WERI-Rb-1 (cell line): ENCODE results near the gene SGK1.

Experiments
- DNase-seq: peaks from one replicate; pipeline ENCODE4 v3.0.0-alpha.2; 2020
- H3K27ac ChIP-seq: fragments of 250-450 bp; sonication (Bioruptor Pico); 2 replicates; pipeline ENCODE4 v1.5.1; 2020; ENCODE audit warnings: mild to moderate bottlenecking, moderate library complexity
- H3K27me3 ChIP-seq: fragments of 250-450 bp; sonication (Bioruptor Pico); 2 replicates; pipeline ENCODE4 v1.5.1; 2021; ENCODE audit warnings: mild to moderate bottlenecking, low read depth, moderate library complexity; ENCODE audit not compliant: insufficient read depth, severe bottlenecking
- H3K36me3 ChIP-seq: fragments of 250-450 bp; sonication (Bioruptor Pico); 2 replicates; pipeline ENCODE4 v1.5.1; 2020; ENCODE audit warnings: mild to moderate bottlenecking, moderate library complexity
- H3K4me3 ChIP-seq: 2 replicates; pipeline ENCODE4 v1.5.1; 2011; ENCODE audit warnings: low read depth, mild to moderate bottlenecking, control low read depth, low read length
- H3K9me3 ChIP-seq: fragments of 250-450 bp; sonication (Bioruptor Pico); 2 replicates; pipeline ENCODE4 v1.5.1; 2021; ENCODE audit warnings: mild to moderate bottlenecking, moderate library complexity; ENCODE audit not compliant: severe bottlenecking
- CTCF ChIP-seq: IDR thresholded peaks from 2 replicates; pipeline ENCODE4 v1.5.1; 2011; ENCODE audit warnings: low read depth, mild to moderate bottlenecking, control low read depth, inconsistent platforms, low read length

The SGK1 gene

DNA sequence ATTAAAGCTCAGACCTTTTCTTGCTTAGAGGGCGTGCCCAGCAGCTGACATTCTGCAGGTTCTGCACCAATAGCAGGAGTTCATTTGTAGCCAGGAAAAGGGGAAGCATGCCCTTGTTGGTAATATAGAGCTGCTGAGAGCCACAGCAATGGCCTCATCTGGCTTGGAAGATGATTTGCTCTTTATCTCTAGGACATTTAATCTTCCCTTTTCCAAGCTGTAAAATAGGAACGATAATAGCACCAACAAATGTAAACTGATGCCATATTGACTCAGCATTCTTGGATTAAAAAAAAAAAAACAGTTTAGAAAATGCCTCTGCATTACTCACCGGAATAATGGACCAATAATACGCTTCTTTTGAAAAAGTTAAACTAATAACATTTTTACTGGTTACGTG, 172.1 kb downstream of the SGK1 start:
- TF ChIP-seq CTCF, result no peak
- H3K4me3 ChIP-seq, result no peak overlapping the region

GRCh38 chr6:134138226-134138975, 179.5 kb downstream of the SGK1 start:
- Histone ChIP-seq H3K9me3 (no peaks in the 10 kb centered on the region), H3K4me3 (no peak overlapping the region), H3K27me3 (no peaks in the 10 kb centered on the region), H3K36me3 (no peaks in the 10 kb centered on the region), H3K27ac (no peak overlapping the region)
- TF ChIP-seq CTCF, result no peak
- DNase-seq, result no peak

More for the DNA sequence above, 172.1 kb downstream of the SGK1 start:
- DNase-seq, result peak; percentile 44
- Histone ChIP-seq H3K27me3 (no peaks in the 10 kb centered on the region), H3K36me3 (no peaks in the 10 kb centered on the region), H3K9me3 (no peaks in the 10 kb centered on the region), H3K27ac (no peak overlapping the region)

GRCh38 chr6:134134654-134135053, 183.3 kb downstream of the SGK1 start:
- 0 out of 2 replicates have a peak overlapping the region, but pooled peaks have one; percentile 9 for H3K27ac ChIP-seq
- no peak for TF ChIP-seq CTCF
- H3K9me3 ChIP-seq, result no peaks in the 10 kb centered on the region
- H3K4me3 ChIP-seq, result peak overlapping the region; percentile 32
- H3K27me3 ChIP-seq, result no peaks in the 10 kb centered on the region
- peak; percentile 72 for DNase-seq
- H3K36me3 ChIP-seq, result no peaks in the 10 kb centered on the region

DNA sequence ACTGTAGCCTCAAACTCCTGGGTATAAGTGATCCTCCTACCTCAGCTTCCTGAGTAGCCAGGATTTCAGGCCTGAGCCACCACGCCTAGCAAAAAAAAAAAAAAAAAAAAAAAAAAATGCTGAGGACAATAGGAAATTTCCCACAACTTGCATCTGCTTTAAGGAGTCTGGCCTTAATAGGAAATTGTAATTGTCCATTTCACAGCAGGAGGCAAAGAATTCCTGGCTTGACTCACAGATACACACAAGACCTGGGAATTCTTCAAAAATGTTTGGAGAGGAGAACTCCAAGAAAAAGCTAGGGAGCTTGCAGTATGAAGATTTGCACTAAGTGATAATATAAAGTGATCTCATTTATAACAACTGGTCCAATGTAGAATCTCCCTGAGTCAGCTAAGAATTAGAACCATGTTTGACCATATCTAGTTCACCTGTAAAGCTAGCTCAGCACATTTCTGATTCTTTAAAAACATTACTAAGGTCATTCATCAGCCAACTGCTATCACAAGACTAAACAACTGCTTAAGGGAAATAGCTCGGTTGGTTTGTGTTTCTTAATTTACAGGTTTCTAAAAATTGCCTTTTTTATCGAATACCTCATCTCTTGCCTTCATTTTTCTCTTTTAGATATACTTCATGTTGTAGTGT, 185.3 kb downstream of the SGK1 start:
- H3K27ac ChIP-seq, result no peak overlapping the region
- no peak for TF ChIP-seq CTCF
- DNase-seq, result no peak
- H3K4me3 ChIP-seq, result no peak overlapping the region
- no peaks in the 10 kb centered on the region for H3K27me3 ChIP-seq
- H3K36me3 ChIP-seq, result no peaks in the 10 kb centered on the region
- no peaks in the 10 kb centered on the region for H3K9me3 ChIP-seq

- no peak for DNase-seq
- no peak overlapping the region for H3K27ac ChIP-seq
- TF ChIP-seq CTCF, result no peak
Observed at GRCh38 chr6:134131530-134132139, 186.3 kb downstream of the SGK1 start.

More at GRCh38 chr6:134131530-134132139, 186.3 kb downstream of the SGK1 start:
- Histone ChIP-seq H3K9me3 (no peaks in the 10 kb centered on the region), H3K36me3 (no peaks in the 10 kb centered on the region), H3K27me3 (no peaks in the 10 kb centered on the region), H3K4me3 (no peak overlapping the region)
